HepG2 (cell line): Measurements from ENCODE around the gene NEDD4L. TPM values are rescaled to one million over a fixed set of nuclear protein-coding genes. Genes with fewer than 3 reads are reported as not detected.

Experiments used
- AGO2 ChIP-seq: fragments of 200-400 bp; formaldehyde crosslinking; optimal IDR thresholded peaks from 2 replicates; pipeline ENCODE3; 2017; ENCODE audit warnings: mild to moderate bottlenecking, low read depth, low read length, moderate library complexity
- HDAC1 ChIP-seq: sonication (generic); formaldehyde crosslinking; IDR thresholded peaks from 2 replicates; pipeline ENCODE4 v1.5.1; 2020; ENCODE audit warnings: mild to moderate bottlenecking, missing genetic modification reagents
- HNF4A ChIP-seq: sonication (generic); formaldehyde crosslinking; IDR thresholded peaks from 2 replicates; pipeline ENCODE4 v1.4.0; 2020; ENCODE audit warnings: missing genetic modification reagents
- KIAA2018 ChIP-seq: sonication (generic); formaldehyde crosslinking; IDR thresholded peaks from 2 replicates; pipeline ENCODE4 v1.5.0; 2020; ENCODE audit warnings: mild to moderate bottlenecking, missing genetic modification reagents, borderline replicate concordance
- ONECUT2 ChIP-seq: sonication (generic); formaldehyde crosslinking; IDR thresholded peaks from 2 replicates; pipeline ENCODE4 v1.4.0; 2020; ENCODE audit warnings: missing genetic modification reagents
- SIN3A ChIP-seq: IDR thresholded peaks from 2 replicates; pipeline ENCODE4 v1.6.1; 2011; ENCODE audit warnings: low read depth, mild to moderate bottlenecking, control low read depth, low read length, borderline replicate concordance
- SMAD9 ChIP-seq: sonication (generic); formaldehyde crosslinking; IDR thresholded peaks from 2 replicates; pipeline ENCODE4 v1.5.1; 2020; ENCODE audit warnings: mild to moderate bottlenecking, missing genetic modification reagents
- SMARCC2 ChIP-seq: fragments of 450-650 bp; IDR thresholded peaks from 2 replicates; pipeline ENCODE4 v1.6.1; 2017; ENCODE audit warnings: antibody characterized with exemption, mild to moderate bottlenecking
- STAT5B ChIP-seq: sonication (generic); formaldehyde crosslinking; IDR thresholded peaks from 2 replicates; pipeline ENCODE4 v1.4.0; 2020; ENCODE audit warnings: missing genetic modification reagents
- TFE3 ChIP-seq: IDR thresholded peaks from 2 replicates; pipeline ENCODE4 v1.6.1; 2016
- TGIF2 ChIP-seq: IDR thresholded peaks from 2 replicates; pipeline ENCODE4 v1.6.1; 2016; ENCODE audit warnings: control low read depth, missing compliant biosample characterization
- THAP11 ChIP-seq: IDR thresholded peaks from 2 replicates; pipeline ENCODE4 v1.6.1; 2016; ENCODE audit warnings: missing biosample characterization, missing genetic modification reagents
- THAP7 ChIP-seq: sonication (generic); formaldehyde crosslinking; IDR thresholded peaks from 2 replicates; pipeline ENCODE4 v1.8.1; 2023; ENCODE audit warnings: mild to moderate bottlenecking, missing genetic modification reagents
- USF2 ChIP-seq, 2 experiments: sonication (generic) in 1 of 2; formaldehyde crosslinking in 1 of 2; IDR thresholded peaks; 2 replicates each; pipeline versions ENCODE4 v1.5.1 to v1.6.1; 2011 to 2020; ENCODE audit warnings: borderline replicate concordance in 1 of 2, low read depth in 1 of 2, low read length in 1 of 2, mild to moderate bottlenecking in 1 of 2, missing genetic modification reagents in 1 of 2, moderate library complexity in 1 of 2
- ZKSCAN8 ChIP-seq: IDR thresholded peaks from 2 replicates; pipeline ENCODE4 v1.6.1; 2016; ENCODE audit warnings: borderline replicate concordance, missing genetic modification reagents, missing compliant biosample characterization
- ZNF138 ChIP-seq: sonication (generic); formaldehyde crosslinking; IDR thresholded peaks from 2 replicates; pipeline ENCODE4 v1.5.0; 2020; ENCODE audit warnings: mild to moderate bottlenecking, low read depth, missing genetic modification reagents
- ZNF317 ChIP-seq: sonication (generic); formaldehyde crosslinking; IDR thresholded peaks from 2 replicates; pipeline ENCODE4 v1.5.0; 2020; ENCODE audit warnings: mild to moderate bottlenecking, missing genetic modification reagents
- polyA plus RNA-seq, 8 experiments: library from polyadenylated mRNA; depleted of rRNA in 3 of 8; stranded (reverse) in 7 of 8; unstranded in 1 of 8; fragments of >200 nt; fragmentation: Illumina TruSeq in 4 of 8; extraction: Trizol in 4 of 8; gene quantifications; 2 replicates each; pipeline versions ENCODE4 v1.2.1 to v1.2.3, GENCODE V29; 2011 to 2016; ENCODE audit warnings: low read depth in 4 of 8, missing spikeins in 1 of 8, mixed read lengths in 1 of 8; ENCODE audit not compliant: insufficient read depth in 1 of 8
- total RNA-seq, 5 experiments: library from RNA; depleted of rRNA; stranded (reverse); fragments of >200 nt; fragmentation: Illumina TruSeq; extraction: Trizol; gene quantifications; 2 replicates each; pipeline ENCODE4 v1.2.3, GENCODE V29; 2016; ENCODE audit warnings: low read depth in 1 of 5

Gene NEDD4L
- total and polyA plus RNA-seq, 2 of the 13 experiments (the other 11 are each of a cell fraction or from before 2014, with no cell fraction given) = 168 to 390 TPM

DNA sequence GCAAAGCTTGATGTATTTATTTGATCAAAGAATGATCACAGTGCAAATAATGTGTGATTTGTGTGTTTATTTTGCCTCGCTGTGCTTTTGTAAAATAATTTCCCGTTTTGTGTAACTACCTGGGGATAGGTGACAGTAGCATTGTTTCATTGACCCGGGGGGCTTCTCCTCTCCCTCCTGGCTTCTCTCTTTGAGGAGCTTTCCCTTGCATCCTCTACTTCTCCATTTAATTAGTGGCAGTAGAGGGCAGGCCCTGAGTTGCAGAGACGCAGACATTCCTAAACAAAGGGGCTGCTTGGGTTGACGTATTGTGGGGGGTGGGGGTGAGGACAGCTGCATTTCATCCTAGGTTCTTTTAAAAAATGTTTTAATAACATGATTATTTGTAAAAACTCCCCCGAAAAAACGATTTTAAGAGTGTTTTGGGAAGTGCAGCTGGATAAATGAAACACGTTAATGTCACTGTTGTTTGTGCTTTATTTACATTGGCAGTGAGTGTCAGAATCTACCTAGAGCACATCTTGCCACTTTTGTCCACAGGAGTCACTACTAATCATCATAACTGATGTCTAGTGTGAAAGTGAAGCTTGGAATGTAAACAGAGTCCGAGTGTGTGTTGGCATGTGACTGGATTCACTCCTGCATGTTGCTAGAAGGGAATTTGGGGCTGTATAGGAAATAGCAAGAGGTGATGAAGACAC, 2.2 kb downstream of the NEDD4L start (continued):
- TF ChIP-seq KIAA2018 (CRISPR knock-in tag) (no peak), SMARCC2 (no peak), SMAD9 (CRISPR knock-in tag) (no peak), ZKSCAN8 (CRISPR knock-in tag) (no peak), AGO2 (peak; percentile 43), THAP7 (no peak), HNF4A (CRISPR knock-in tag) (no peak), THAP11 (CRISPR knock-in tag) (no peak), ZNF317 (CRISPR knock-in tag) (0 out of 2 replicates have a peak, but pooled peaks have one; percentile 29), TFE3 (CRISPR knock-in tag) (no peak), HDAC1 (CRISPR knock-in tag) (peak; percentile 57; the same call in 1 of the 2 replicates), ONECUT2 (no peak), STAT5B (CRISPR knock-in tag) (no peak), SIN3A (peak; percentile 69), TGIF2 (CRISPR knock-in tag) (peak; percentile 39; the same call in 1 of the 2 replicates), USF2 (IDR thresholded peaks at IDR 0.05; ENCODE audit: low read depth, low read length) (0 out of 2 replicates have a peak, but pooled peaks have one; percentile 20), USF2 (CRISPR knock-in tag; IDR thresholded peaks at IDR 0.05; ENCODE audit: borderline replicate concordance) (no peak), ZNF138 (CRISPR knock-in tag) (no peak)
